GM23338 (cell line): Measurements from ENCODE around the gene TMEM33. TPM values are rescaled to one million over a fixed set of nuclear protein-coding genes. Genes with fewer than 3 reads are reported as not detected.
"Not testable (repeated sequence)": the region's sequence is repeated elsewhere in the genome, so short reads cannot be mapped to it uniquely, and the experiment has no call there.

Experiments
- ATAC-seq: fragments of 200-7000 bp; cut with Tn5 transposase; 3 replicates; pipeline ENCODE4 v1.9.1; 2020
- DNase-seq: peaks from one replicate; pipeline ENCODE4 v3.0.0-alpha.2; 2015; ENCODE audit warnings: low spot score
- H2AFZ ChIP-seq: fragments of 200-600 bp; sonication (generic); 2 replicates; pipeline ENCODE4 v1.8.0; 2016; ENCODE audit warnings: antibody characterized with exemption, mild to moderate bottlenecking, moderate library complexity
- H3F3A ChIP-seq: fragments of 200-600 bp; sonication (generic); replicated peaks from 2 replicates; pipeline ENCODE4 v1.8.0; 2017; ENCODE audit warnings: antibody characterized with exemption, mixed run types, low read depth
- H3K27ac ChIP-seq: fragments of 200-600 bp; sonication (generic); 2 replicates; pipeline ENCODE4 v1.6.1; 2016; ENCODE audit warnings: low read depth
- H3K27me3 ChIP-seq: fragments of 200-600 bp; sonication (generic); 2 replicates; pipeline ENCODE4 v1.8.0; 2016; ENCODE audit warnings: mild to moderate bottlenecking, mixed run types, moderate library complexity; ENCODE audit not compliant: insufficient read depth
- H3K36me3 ChIP-seq: fragments of 200-600 bp; sonication (generic); 2 replicates; pipeline ENCODE4 v1.8.0; 2016; ENCODE audit warnings: mild to moderate bottlenecking; ENCODE audit not compliant: insufficient read depth
- H3K4me1 ChIP-seq: fragments of 200-600 bp; sonication (generic); 2 replicates; pipeline ENCODE4 v1.8.0; 2016; ENCODE audit warnings: mild to moderate bottlenecking, moderate library complexity; ENCODE audit not compliant: insufficient read depth
- H3K4me2 ChIP-seq: fragments of 200-600 bp; sonication (generic); 2 replicates; pipeline ENCODE4 v1.7.1; 2017; ENCODE audit warnings: mixed run types
- H3K4me3 ChIP-seq: fragments of 200-600 bp; sonication (generic); 2 replicates; pipeline ENCODE4 v1.6.1; 2016; ENCODE audit warnings: mixed run types
- H3K79me2 ChIP-seq: fragments of 200-600 bp; sonication (generic); replicated peaks from 2 replicates; pipeline ENCODE4 v1.8.0; 2017; ENCODE audit warnings: mild to moderate bottlenecking; ENCODE audit not compliant: insufficient read depth
- H3K9me2 ChIP-seq: fragments of 200-600 bp; sonication (generic); 2 replicates; pipeline ENCODE4 v1.8.0; 2017; ENCODE audit not compliant: insufficient read depth
- H4K20me1 ChIP-seq: fragments of 200-600 bp; sonication (generic); replicated peaks from 2 replicates; pipeline ENCODE4 v1.8.0; 2017; ENCODE audit warnings: mild to moderate bottlenecking; ENCODE audit not compliant: insufficient read depth
- H3K27ac Mint-ChIP-seq: 2 replicates; pipeline ENCODE4 v1.8.0; 2020; ENCODE audit warnings: inconsistent platforms, mild to moderate bottlenecking, moderate library complexity, mixed read lengths
- H3K27me3 Mint-ChIP-seq: 3 replicates; pipeline ENCODE4 v1.8.0; 2022; ENCODE audit warnings: low read depth, mild to moderate bottlenecking, moderate library complexity, mixed read lengths, inconsistent platforms; ENCODE audit not compliant: insufficient read depth, poor library complexity
- H3K36me3 Mint-ChIP-seq: 3 replicates; pipeline ENCODE4 v1.8.0; 2021; ENCODE audit warnings: low read depth, mild to moderate bottlenecking, inconsistent platforms, moderate library complexity, mixed read lengths
- H3K4me1 Mint-ChIP-seq: 3 replicates; pipeline ENCODE4 v1.8.0; 2020; ENCODE audit warnings: mild to moderate bottlenecking, inconsistent platforms, mixed read lengths
- H3K4me3 Mint-ChIP-seq: 3 replicates; pipeline ENCODE4 v1.8.0; 2021; ENCODE audit warnings: moderate library complexity, mild to moderate bottlenecking, inconsistent platforms, mixed read lengths
- H3K9me3 Mint-ChIP-seq: 3 replicates; pipeline ENCODE4 v1.8.0; 2020; ENCODE audit warnings: moderate library complexity, mild to moderate bottlenecking, inconsistent platforms, mixed read lengths
- CREB1 ChIP-seq: fragments of 250-450 bp; sonication (Bioruptor Pico); IDR thresholded peaks from 2 replicates; pipeline ENCODE4 v1.5.0; 2020; ENCODE audit warnings: low read depth, mild to moderate bottlenecking, moderate library complexity
- ETS1 ChIP-seq: IDR thresholded peaks from 2 replicates; pipeline ENCODE4 v1.6.1; 2016; ENCODE audit warnings: antibody characterized with exemption
- EZH2 ChIP-seq: fragments of 200-600 bp; sonication (generic); IDR thresholded peaks from one replicate; pipeline ENCODE4 v1.8.0; 2017; ENCODE audit warnings: antibody characterized with exemption, mild to moderate bottlenecking, low read depth; ENCODE audit not compliant: unreplicated experiment
- EZH2phosphoT487 ChIP-seq: fragments of 200-600 bp; sonication (generic); IDR thresholded peaks from one replicate; pipeline ENCODE4 v1.8.1; 2018; ENCODE audit warnings: antibody characterized with exemption; ENCODE audit not compliant: unreplicated experiment
- JUNB ChIP-seq: IDR thresholded peaks from one replicate; pipeline ENCODE4 v1.6.1; 2016; ENCODE audit warnings: antibody characterized with exemption; ENCODE audit not compliant: unreplicated experiment
- NANOG ChIP-seq: IDR thresholded peaks from 2 replicates; pipeline ENCODE4 v1.6.1; 2016; ENCODE audit warnings: antibody characterized with exemption, borderline replicate concordance
- POLR2AphosphoS5 ChIP-seq: IDR thresholded peaks from 2 replicates; pipeline ENCODE4 v1.6.1; 2016; ENCODE audit warnings: antibody characterized with exemption, low read depth
- REST ChIP-seq: IDR thresholded peaks from one replicate; pipeline ENCODE4 v1.6.1; 2018; ENCODE audit warnings: antibody characterized with exemption; ENCODE audit not compliant: unreplicated experiment
- STAT1 ChIP-seq: IDR thresholded peaks from one replicate; pipeline ENCODE4 v1.6.1; 2016; ENCODE audit warnings: antibody characterized with exemption; ENCODE audit not compliant: unreplicated experiment
- ZNF114 ChIP-seq: fragments of 250-450 bp; sonication (Bioruptor Pico); IDR thresholded peaks from 2 replicates; pipeline ENCODE4 v1.5.0; 2020; ENCODE audit warnings: mild to moderate bottlenecking, moderate library complexity
- ZNF331 ChIP-seq: fragments of 250-450 bp; sonication (Bioruptor Pico); IDR thresholded peaks from 2 replicates; pipeline ENCODE4 v1.5.0; 2020; ENCODE audit warnings: low read depth, mild to moderate bottlenecking, moderate library complexity
- polyA plus RNA-seq: library from polyadenylated mRNA; unstranded; fragments of >200 nt; fragmentation: Nextera tagmentation; extraction: Ambion mirVana; gene quantifications from 2 replicates; pipeline ENCODE4 v1.2.1, GENCODE V29; 2016
- total RNA-seq: library from RNA; depleted of rRNA; stranded (reverse); fragments of >200 nt; shearing (Covaris generic); gene quantifications from 2 replicates; pipeline ENCODE4 v1.2.3, GENCODE V29; 2014
- TF ChIP-seq, protein P1 (sequence below), 2 experiments: fragments of 200-600 bp in 1 of 2; sonication (generic) in 1 of 2; conservative IDR thresholded peaks; 2 replicates each; pipeline versions ENCODE4 v1.5.1 to v1.6.1; 2016 to 2017; ENCODE audit warnings: antibody characterized with exemption in 2 of 2, low read depth in 2 of 2, mild to moderate bottlenecking in 2 of 2, moderate library complexity in 1 of 2

TMEM33 gene
- total and polyA plus RNA-seq, 2 experiments from 2014 or later = 46.2 to 117 TPM

- DNase-seq (no peak), ATAC-seq (no peak)
- H3K4me1 Mint-ChIP-seq = no peaks in the 10 kb centered on the region
- H4K20me1 ChIP-seq = no peaks in the 10 kb centered on the region
- no peaks in the 10 kb centered on the region for H3K4me1 ChIP-seq
- peaks cover 11% of the 10 kb centered on the region; the same call in 1 of the 3 replicates for H3K9me3 Mint-ChIP-seq
- H3K79me2 ChIP-seq = no peaks in the 10 kb centered on the region
- no peak overlapping the region for H3K4me2 ChIP-seq
- no peaks in the 10 kb centered on the region for H3K27me3 Mint-ChIP-seq
- H3K36me3 Mint-ChIP-seq = no peaks in the 10 kb centered on the region; the same call in 2 of the 3 replicates
- no peaks in the 10 kb centered on the region for H3K27me3 ChIP-seq
- no peaks in the 10 kb centered on the region for H3K9me2 ChIP-seq
- TF ChIP-seq ZNF331 (CRISPR knock-in tag) (no peak), JUNB (no peak), EZH2 (no peak), STAT1 (no peak), EZH2phosphoT487 (no peak), CREB1 (CRISPR knock-in tag) (no peak), NANOG (no peak), POLR2AphosphoS5 (no peak), REST (no peak), ETS1 (no peak), ZNF114 (CRISPR knock-in tag) (no peak)
- TF ChIP-seq, protein P1, sequence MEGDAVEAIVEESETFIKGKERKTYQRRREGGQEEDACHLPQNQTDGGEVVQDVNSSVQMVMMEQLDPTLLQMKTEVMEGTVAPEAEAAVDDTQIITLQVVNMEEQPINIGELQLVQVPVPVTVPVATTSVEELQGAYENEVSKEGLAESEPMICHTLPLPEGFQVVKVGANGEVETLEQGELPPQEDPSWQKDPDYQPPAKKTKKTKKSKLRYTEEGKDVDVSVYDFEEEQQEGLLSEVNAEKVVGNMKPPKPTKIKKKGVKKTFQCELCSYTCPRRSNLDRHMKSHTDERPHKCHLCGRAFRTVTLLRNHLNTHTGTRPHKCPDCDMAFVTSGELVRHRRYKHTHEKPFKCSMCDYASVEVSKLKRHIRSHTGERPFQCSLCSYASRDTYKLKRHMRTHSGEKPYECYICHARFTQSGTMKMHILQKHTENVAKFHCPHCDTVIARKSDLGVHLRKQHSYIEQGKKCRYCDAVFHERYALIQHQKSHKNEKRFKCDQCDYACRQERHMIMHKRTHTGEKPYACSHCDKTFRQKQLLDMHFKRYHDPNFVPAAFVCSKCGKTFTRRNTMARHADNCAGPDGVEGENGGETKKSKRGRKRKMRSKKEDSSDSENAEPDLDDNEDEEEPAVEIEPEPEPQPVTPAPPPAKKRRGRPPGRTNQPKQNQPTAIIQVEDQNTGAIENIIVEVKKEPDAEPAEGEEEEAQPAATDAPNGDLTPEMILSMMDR (conservative IDR thresholded peaks at IDR 0.05; ENCODE audit: low read depth in 2 of 2) = no peak
- no peaks in the 10 kb centered on the region for H3K36me3 ChIP-seq
- no peak overlapping the region for H2AFZ ChIP-seq
- no peak overlapping the region for H3K4me3 Mint-ChIP-seq
- H3K4me3 ChIP-seq = no peak overlapping the region
- H3K27ac ChIP-seq = no peak overlapping the region
- H3F3A ChIP-seq = no peaks in the 10 kb centered on the region
- no peak overlapping the region for H3K27ac Mint-ChIP-seq
These were observed 37.5 kb upstream of the TMEM33 start for GRCh38 chr4:41897698-41898097.

DNA sequence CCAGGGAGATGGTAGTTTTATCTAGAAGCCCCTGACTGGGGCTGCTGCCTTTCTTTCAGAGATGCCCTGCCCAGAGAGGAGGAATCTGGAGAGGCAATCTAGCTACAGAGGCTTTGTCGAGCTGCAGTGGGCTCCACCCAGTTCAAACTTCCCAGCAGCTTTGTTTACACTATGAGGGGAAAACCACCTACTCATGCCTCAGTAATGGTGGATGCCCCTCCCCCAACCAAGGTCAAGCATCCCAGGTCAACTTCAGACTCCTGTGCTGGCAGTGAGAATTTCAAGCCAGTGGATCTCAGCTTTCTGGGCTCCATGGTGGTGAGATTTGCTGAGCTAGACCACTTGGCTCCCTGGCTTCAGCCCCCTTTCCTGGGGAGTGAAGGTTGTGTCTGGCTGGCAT is 26.1 kb upstream of the TMEM33 start:
- not testable (repeated sequence) for H3F3A ChIP-seq, H3K36me3 Mint-ChIP-seq, ATAC-seq, H3K4me1 Mint-ChIP-seq, H3K36me3 ChIP-seq, H3K27ac ChIP-seq, H3K27me3 Mint-ChIP-seq, H3K9me2 ChIP-seq, H3K27me3 ChIP-seq, H3K4me2 ChIP-seq, H3K4me1 ChIP-seq, H3K4me3 ChIP-seq, H3K4me3 Mint-ChIP-seq, H4K20me1 ChIP-seq, H3K9me3 Mint-ChIP-seq, H3K79me2 ChIP-seq
- peak overlapping the region; percentile 70; the same call in 1 of the 2 replicates for H3K27ac Mint-ChIP-seq
- DNase-seq = peak; percentile 21
- peak overlapping the region; percentile 38 for H2AFZ ChIP-seq
